ENCODE results near the gene ARL3. TPM values are rescaled to one million over a fixed set of nuclear protein-coding genes. Genes with fewer than 3 reads are reported as not detected.

The ARL3 gene
- total and polyA plus RNA-seq, 2 donors (not counting 1 experiment from before 2014, with no cell fraction given), result 10.6 to 22.9 TPM

DNA sequence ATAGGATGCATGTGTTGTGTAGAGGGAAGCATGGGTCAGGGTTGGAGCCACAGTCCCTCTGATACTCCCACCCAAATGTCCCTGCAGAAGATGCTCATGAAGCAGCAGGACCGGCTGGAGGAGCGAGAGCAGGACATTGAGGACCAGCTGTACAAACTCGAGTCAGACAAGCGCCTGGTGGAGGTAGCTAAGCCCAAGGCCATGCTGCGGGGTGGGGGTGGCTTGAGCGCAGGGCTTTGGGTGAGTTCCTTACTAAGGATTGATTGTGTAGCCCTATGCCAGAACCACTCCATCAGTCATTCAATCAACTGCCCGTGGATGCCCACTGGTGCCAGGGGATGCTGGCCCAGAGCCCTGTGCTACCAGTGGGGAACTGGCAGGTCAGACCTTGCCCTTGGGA lies 59.6 kb downstream of the ARL3 start:
- H3K27me3 ChIP-seq (ENCODE audit: control insufficient read depth, insufficient read depth, low read length), result no peaks in the 10 kb centered on the region
- H3K79me2 ChIP-seq (ENCODE audit: control insufficient read depth, insufficient read depth, low read length), result peaks cover 56% of the 10 kb centered on the region
- peaks cover 12% of the 10 kb centered on the region for H3K4me1 ChIP-seq (ENCODE audit: control insufficient read depth, extremely low read depth, insufficient read depth, low read length)
- TF ChIP-seq EZH2 (IDR thresholded peaks at IDR 0.05; ENCODE audit: low read length, missing control alignments), result no peak
- TF ChIP-seq, protein P1, sequence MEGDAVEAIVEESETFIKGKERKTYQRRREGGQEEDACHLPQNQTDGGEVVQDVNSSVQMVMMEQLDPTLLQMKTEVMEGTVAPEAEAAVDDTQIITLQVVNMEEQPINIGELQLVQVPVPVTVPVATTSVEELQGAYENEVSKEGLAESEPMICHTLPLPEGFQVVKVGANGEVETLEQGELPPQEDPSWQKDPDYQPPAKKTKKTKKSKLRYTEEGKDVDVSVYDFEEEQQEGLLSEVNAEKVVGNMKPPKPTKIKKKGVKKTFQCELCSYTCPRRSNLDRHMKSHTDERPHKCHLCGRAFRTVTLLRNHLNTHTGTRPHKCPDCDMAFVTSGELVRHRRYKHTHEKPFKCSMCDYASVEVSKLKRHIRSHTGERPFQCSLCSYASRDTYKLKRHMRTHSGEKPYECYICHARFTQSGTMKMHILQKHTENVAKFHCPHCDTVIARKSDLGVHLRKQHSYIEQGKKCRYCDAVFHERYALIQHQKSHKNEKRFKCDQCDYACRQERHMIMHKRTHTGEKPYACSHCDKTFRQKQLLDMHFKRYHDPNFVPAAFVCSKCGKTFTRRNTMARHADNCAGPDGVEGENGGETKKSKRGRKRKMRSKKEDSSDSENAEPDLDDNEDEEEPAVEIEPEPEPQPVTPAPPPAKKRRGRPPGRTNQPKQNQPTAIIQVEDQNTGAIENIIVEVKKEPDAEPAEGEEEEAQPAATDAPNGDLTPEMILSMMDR (conservative IDR thresholded peaks at IDR 0.05 in 1 of 2, IDR thresholded peaks at IDR 0.05 in 1 of 2; ENCODE audit: low read depth in 1 of 2, low read length in 2 of 2), result no peak
- no peak overlapping the region for H2AFZ ChIP-seq (ENCODE audit: low read length)
- no peak overlapping the region for H3K4me2 ChIP-seq (ENCODE audit: extremely low read depth, insufficient read depth, low read length)
- DNase-seq (ENCODE audit: low read depth in 2 of 2), result no peak
- no peak overlapping the region for H3K4me3 ChIP-seq (replicated peaks in 1 of 4; ENCODE audit: control extremely low read depth in 1 of 4, insufficient read depth in 1 of 4, low read depth in 3 of 4, low read length in 4 of 4)
- no peaks in the 10 kb centered on the region for H4K20me1 ChIP-seq (ENCODE audit: control insufficient read depth, extremely low read depth, insufficient read depth, low read length)
- H3K36me3 ChIP-seq (ENCODE audit: control insufficient read depth, insufficient read depth, low read length), result peaks cover 24% of the 10 kb centered on the region
- H3K9me3 ChIP-seq (ENCODE audit: control insufficient read depth, insufficient read depth, low read depth, low read length), result no peaks in the 10 kb centered on the region
- H3K9ac ChIP-seq (ENCODE audit: insufficient read depth, low read length), result no peak overlapping the region
- no peak overlapping the region for H3K27ac ChIP-seq (ENCODE audit: insufficient read depth, low read length)

DNA sequence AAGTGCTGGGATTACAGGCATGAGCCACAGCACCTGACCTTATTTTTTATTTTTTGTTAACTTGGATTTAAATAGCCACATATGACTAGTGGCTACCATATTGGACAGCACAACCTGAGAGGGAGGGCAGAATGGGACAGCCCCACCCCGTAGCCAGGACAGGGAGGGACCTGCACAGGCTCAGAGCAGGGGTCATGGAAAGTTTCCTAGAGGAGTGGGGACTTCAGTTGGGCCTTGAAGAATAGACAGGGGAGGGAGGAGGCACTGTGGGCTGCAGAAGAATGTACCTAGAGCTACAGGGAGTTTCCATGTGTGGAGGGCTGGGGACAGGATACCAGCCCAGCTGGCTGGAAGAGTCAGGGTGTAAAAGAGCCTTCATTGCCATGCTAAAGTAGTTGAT lies 61.1 kb downstream of the ARL3 start:
- H3K4me3 ChIP-seq (replicated peaks in 1 of 4; ENCODE audit: control extremely low read depth in 1 of 4, insufficient read depth in 1 of 4, low read depth in 3 of 4, low read length in 4 of 4), result no peak overlapping the region
- no peak overlapping the region for H3K9ac ChIP-seq (ENCODE audit: insufficient read depth, low read length)
- H4K20me1 ChIP-seq (ENCODE audit: control insufficient read depth, extremely low read depth, insufficient read depth, low read length), result peaks cover 1% of the 10 kb centered on the region
- no peak overlapping the region for H2AFZ ChIP-seq (ENCODE audit: low read length)
- H3K4me1 ChIP-seq (ENCODE audit: control insufficient read depth, extremely low read depth, insufficient read depth, low read length), result peaks cover 25% of the 10 kb centered on the region
- TF ChIP-seq, protein P1 (conservative IDR thresholded peaks at IDR 0.05 in 1 of 2, IDR thresholded peaks at IDR 0.05 in 1 of 2; ENCODE audit: low read depth in 1 of 2, low read length in 2 of 2), result no peak
- no peak for TF ChIP-seq EZH2 (IDR thresholded peaks at IDR 0.05; ENCODE audit: low read length, missing control alignments)
- DNase-seq (ENCODE audit: low read depth in 2 of 2), result no peak
- peaks cover 23% of the 10 kb centered on the region for H3K36me3 ChIP-seq (ENCODE audit: control insufficient read depth, insufficient read depth, low read length)
- H3K27me3 ChIP-seq (ENCODE audit: control insufficient read depth, insufficient read depth, low read length), result no peaks in the 10 kb centered on the region
- no peak overlapping the region for H3K27ac ChIP-seq (ENCODE audit: insufficient read depth, low read length)
- H3K4me2 ChIP-seq (ENCODE audit: extremely low read depth, insufficient read depth, low read length), result no peak overlapping the region
- peaks cover 72% of the 10 kb centered on the region for H3K79me2 ChIP-seq (ENCODE audit: control insufficient read depth, insufficient read depth, low read length)
- no peaks in the 10 kb centered on the region for H3K9me3 ChIP-seq (ENCODE audit: control insufficient read depth, insufficient read depth, low read depth, low read length)

- peaks cover 79% of the 10 kb centered on the region for H3K79me2 ChIP-seq (ENCODE audit: control insufficient read depth, insufficient read depth, low read length)
- no peak for TF ChIP-seq EZH2 (IDR thresholded peaks at IDR 0.05; ENCODE audit: low read length, missing control alignments)
- no peak overlapping the region for H3K4me3 ChIP-seq (replicated peaks in 1 of 4; ENCODE audit: control extremely low read depth in 1 of 4, insufficient read depth in 1 of 4, low read depth in 3 of 4, low read length in 4 of 4)
- H3K27ac ChIP-seq (ENCODE audit: insufficient read depth, low read length), result no peak overlapping the region
- H3K9me3 ChIP-seq (ENCODE audit: control insufficient read depth, insufficient read depth, low read depth, low read length), result no peaks in the 10 kb centered on the region
- no peak overlapping the region for H3K4me2 ChIP-seq (ENCODE audit: extremely low read depth, insufficient read depth, low read length)
- no peaks in the 10 kb centered on the region for H3K27me3 ChIP-seq (ENCODE audit: control insufficient read depth, insufficient read depth, low read length)
- H3K4me1 ChIP-seq (ENCODE audit: control insufficient read depth, extremely low read depth, insufficient read depth, low read length), result peaks cover 32% of the 10 kb centered on the region
- peaks cover 2% of the 10 kb centered on the region for H4K20me1 ChIP-seq (ENCODE audit: control insufficient read depth, extremely low read depth, insufficient read depth, low read length)
- DNase-seq (ENCODE audit: low read depth in 2 of 2), result no peak
- H3K9ac ChIP-seq (ENCODE audit: insufficient read depth, low read length), result no peak overlapping the region
- peaks cover 26% of the 10 kb centered on the region for H3K36me3 ChIP-seq (ENCODE audit: control insufficient read depth, insufficient read depth, low read length)
- no peak overlapping the region for H2AFZ ChIP-seq (ENCODE audit: low read length)
These were observed 61.9 kb downstream of the ARL3 start for GRCh38 chr10:102652170-102652916.
